Neural cell (in vitro differentiated cells): ENCODE results near the gene SSUH2.

Source experiments
- MXI1 ChIP-seq: fragments of 450-650 bp; conservative IDR thresholded peaks from 2 replicates; pipeline ENCODE4 v1.6.1; 2014; ENCODE audit warnings: antibody characterized with exemption, mild to moderate bottlenecking; ENCODE audit not compliant: poor library complexity, severe bottlenecking
- TAF1 ChIP-seq: IDR thresholded peaks from 2 replicates; pipeline ENCODE4 v1.6.1; 2012; ENCODE audit warnings: low read depth
- TF ChIP-seq, protein P1 (sequence below): fragments of 450-650 bp; IDR thresholded peaks from 2 replicates; pipeline ENCODE4 v1.5.1; 2014; ENCODE audit warnings: antibody characterized with exemption, mild to moderate bottlenecking, moderate library complexity; ENCODE audit not compliant: poor library complexity, severe bottlenecking

- TF ChIP-seq, protein P1, sequence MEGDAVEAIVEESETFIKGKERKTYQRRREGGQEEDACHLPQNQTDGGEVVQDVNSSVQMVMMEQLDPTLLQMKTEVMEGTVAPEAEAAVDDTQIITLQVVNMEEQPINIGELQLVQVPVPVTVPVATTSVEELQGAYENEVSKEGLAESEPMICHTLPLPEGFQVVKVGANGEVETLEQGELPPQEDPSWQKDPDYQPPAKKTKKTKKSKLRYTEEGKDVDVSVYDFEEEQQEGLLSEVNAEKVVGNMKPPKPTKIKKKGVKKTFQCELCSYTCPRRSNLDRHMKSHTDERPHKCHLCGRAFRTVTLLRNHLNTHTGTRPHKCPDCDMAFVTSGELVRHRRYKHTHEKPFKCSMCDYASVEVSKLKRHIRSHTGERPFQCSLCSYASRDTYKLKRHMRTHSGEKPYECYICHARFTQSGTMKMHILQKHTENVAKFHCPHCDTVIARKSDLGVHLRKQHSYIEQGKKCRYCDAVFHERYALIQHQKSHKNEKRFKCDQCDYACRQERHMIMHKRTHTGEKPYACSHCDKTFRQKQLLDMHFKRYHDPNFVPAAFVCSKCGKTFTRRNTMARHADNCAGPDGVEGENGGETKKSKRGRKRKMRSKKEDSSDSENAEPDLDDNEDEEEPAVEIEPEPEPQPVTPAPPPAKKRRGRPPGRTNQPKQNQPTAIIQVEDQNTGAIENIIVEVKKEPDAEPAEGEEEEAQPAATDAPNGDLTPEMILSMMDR: no peak
- TF ChIP-seq MXI1 (no peak), TAF1 (no peak)
These were observed 2.6 kb downstream of the SSUH2 start for GRCh38 chr3:8642001-8642400.
